Fibroblast of pulmonary artery (primary cell): ENCODE data around the gene SAXO1.

Experiments used
- DNase-seq: peaks from one replicate; pipeline ENCODE4 v3.0.0-alpha.2; 2010; ENCODE audit warnings: low read depth
- H3K4me3 ChIP-seq: replicated peaks from 2 replicates; pipeline ENCODE4 v1.5.1; 2011; ENCODE audit warnings: low read depth, mild to moderate bottlenecking, control low read depth, low read length, moderate library complexity
- TF ChIP-seq, protein P1 (sequence below): IDR thresholded peaks from 2 replicates; pipeline ENCODE4 v1.5.1; 2011; ENCODE audit warnings: mild to moderate bottlenecking, control low read depth, low read length, inconsistent platforms; ENCODE audit errors: missing control alignments

The SAXO1 gene

DNA sequence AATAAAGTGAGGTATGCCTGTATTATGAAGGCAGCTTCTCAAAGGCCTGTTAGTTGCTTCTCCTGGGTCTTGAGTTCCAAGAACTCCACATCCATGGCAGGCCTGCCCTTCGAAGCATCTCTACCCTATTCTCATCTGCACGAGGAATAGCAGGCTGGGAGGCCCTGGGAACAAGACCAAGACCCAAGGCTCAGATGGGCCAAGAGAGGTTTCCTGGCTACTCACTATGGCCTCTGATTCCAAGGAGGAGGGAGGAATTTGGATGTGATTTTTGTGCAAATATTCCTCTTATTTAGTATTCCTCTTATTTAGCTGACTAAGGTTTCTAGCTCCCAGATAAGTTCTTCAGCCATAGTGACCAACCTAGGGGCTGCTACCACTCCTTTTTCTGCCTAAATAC, 151.3 kb downstream of the SAXO1 start:
- TF ChIP-seq, protein P1, sequence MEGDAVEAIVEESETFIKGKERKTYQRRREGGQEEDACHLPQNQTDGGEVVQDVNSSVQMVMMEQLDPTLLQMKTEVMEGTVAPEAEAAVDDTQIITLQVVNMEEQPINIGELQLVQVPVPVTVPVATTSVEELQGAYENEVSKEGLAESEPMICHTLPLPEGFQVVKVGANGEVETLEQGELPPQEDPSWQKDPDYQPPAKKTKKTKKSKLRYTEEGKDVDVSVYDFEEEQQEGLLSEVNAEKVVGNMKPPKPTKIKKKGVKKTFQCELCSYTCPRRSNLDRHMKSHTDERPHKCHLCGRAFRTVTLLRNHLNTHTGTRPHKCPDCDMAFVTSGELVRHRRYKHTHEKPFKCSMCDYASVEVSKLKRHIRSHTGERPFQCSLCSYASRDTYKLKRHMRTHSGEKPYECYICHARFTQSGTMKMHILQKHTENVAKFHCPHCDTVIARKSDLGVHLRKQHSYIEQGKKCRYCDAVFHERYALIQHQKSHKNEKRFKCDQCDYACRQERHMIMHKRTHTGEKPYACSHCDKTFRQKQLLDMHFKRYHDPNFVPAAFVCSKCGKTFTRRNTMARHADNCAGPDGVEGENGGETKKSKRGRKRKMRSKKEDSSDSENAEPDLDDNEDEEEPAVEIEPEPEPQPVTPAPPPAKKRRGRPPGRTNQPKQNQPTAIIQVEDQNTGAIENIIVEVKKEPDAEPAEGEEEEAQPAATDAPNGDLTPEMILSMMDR, result no peak
- DNase-seq, result no peak
- no peak overlapping the region for H3K4me3 ChIP-seq

GRCh38 chr9:18877984-18878383, 155.0 kb downstream of the SAXO1 start:
- no peak overlapping the region for H3K4me3 ChIP-seq
- no peak for DNase-seq
- TF ChIP-seq, protein P1, result no peak
